ENCODE measurements around the gene PORCN. TPM values are rescaled to one million over a fixed set of nuclear protein-coding genes. Genes with fewer than 3 reads are reported as not detected.

Gene PORCN
- total and polyA plus RNA-seq, 8 donors: 2.9 to 8.5 (median 3.8) TPM

DNA sequence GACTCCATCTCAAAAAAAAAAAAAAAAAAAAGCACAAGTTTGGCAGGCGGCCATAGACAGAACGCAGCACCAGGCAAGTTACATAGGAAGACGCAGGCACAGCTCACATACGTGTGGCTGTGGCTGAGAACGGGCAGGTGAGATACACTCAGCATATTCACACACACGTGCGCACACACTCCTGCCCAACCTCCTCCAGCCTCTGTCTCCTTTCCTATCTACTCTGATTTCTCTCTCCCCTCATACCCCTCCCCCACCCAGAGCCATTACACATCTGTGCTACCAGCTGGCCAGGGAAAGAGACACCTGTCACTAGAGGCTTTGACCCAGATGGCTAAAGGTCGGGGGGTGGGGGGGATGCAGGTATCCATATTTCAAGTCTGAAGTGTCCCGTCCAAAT, 36.6 kb upstream of the PORCN start:
- no peaks in the 10 kb centered on the region for H3K36me3 ChIP-seq
- no peak for FAIRE-seq

DNA sequence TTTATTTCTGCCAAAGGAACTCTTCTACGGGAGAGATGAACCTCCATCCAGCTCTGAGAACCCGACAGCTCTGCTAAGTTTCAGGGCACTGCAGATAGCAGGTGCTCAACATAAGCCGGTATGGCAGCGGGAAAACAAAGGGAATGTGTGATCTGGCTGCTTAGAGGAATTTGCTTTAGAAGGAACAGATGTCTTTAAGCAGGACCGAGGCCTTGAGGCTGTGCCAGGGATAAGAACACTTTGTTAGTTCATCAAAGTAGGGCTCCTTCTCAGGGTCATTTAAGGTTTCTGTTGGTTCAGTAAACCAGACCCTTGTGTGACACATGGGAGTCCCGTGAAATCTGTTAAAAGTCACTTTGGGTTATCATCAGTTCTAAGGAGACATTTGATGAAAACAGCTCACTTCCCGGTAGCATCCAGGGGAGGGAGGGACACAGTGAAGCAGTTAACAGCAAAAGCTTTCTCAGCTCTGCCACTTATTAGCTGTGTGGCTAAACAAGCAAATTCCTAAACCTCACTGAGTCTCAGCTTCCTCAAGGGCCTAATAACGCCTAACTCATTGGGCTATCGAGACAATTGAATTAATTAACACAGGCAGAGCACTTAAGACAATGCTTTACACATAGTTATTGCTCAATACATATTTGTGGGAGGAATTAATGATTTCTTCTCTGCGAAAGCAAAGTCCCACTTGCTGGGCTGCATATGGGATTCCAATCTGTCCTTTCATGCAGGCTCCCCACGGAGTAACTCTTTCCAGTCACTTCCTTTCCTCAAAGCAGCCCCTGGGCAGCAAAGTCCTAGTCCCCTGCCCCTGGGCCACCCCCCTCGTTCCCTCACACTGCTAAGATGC, 35.7 kb upstream of the PORCN start:
- Histone ChIP-seq H3K36me3 (no peaks in the 10 kb centered on the region), H3K27ac (peak overlapping the region in 2 of 4 donors; percentile 33), H3K4me3 (no peak overlapping the region), H3K4me1 (no peaks in the 10 kb centered on the region), H3K9me3 (no peaks in the 10 kb centered on the region), H3K27me3 (no peaks in the 10 kb centered on the region)
- TF ChIP-seq, protein P1, sequence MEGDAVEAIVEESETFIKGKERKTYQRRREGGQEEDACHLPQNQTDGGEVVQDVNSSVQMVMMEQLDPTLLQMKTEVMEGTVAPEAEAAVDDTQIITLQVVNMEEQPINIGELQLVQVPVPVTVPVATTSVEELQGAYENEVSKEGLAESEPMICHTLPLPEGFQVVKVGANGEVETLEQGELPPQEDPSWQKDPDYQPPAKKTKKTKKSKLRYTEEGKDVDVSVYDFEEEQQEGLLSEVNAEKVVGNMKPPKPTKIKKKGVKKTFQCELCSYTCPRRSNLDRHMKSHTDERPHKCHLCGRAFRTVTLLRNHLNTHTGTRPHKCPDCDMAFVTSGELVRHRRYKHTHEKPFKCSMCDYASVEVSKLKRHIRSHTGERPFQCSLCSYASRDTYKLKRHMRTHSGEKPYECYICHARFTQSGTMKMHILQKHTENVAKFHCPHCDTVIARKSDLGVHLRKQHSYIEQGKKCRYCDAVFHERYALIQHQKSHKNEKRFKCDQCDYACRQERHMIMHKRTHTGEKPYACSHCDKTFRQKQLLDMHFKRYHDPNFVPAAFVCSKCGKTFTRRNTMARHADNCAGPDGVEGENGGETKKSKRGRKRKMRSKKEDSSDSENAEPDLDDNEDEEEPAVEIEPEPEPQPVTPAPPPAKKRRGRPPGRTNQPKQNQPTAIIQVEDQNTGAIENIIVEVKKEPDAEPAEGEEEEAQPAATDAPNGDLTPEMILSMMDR (IDR thresholded peaks at IDR 0.05): no peak
- ATAC-seq: peak in 2 of 4 donors; percentile 13 to 21
- peak in 1 of 6 donors; percentile 61 for DNase-seq
- no peak for FAIRE-seq
- intact Hi-C loops (cut with DNase I): no loop called here
- WGBS, 2 donors: 35 to 43% methylated on average over 12 of the region's 12 CpGs

More for the DNA sequence above, 36.6 kb upstream of the PORCN start:
- Histone ChIP-seq H3K4me1 (no peaks in the 10 kb centered on the region), H3K9me3 (no peaks in the 10 kb centered on the region), H3K27ac (peak overlapping the region in 1 of 4 donors; percentile 33), H3K27me3 (no peaks in the 10 kb centered on the region), H3K4me3 (no peak overlapping the region)
- DNase-seq (peak in 3 of 6 donors; percentile 57 to 68 (median 58)), ATAC-seq (peak in 3 of 4 donors; percentile 16 to 47 (median 44))
- intact Hi-C loops (cut with DNase I): no loop called here
- TF ChIP-seq, protein P1 (IDR thresholded peaks at IDR 0.05): no peak
- WGBS, 2 donors: 29 to 52% methylated on average over 9 of the region's 9 CpGs

GRCh38 chrX:48473704-48473990, 35.1 kb upstream of the PORCN start:
- TF ChIP-seq, protein P1 (IDR thresholded peaks at IDR 0.05): no peak
- intact Hi-C loops (cut with DNase I): no loop called here
- Histone ChIP-seq H3K4me1 (no peaks in the 10 kb centered on the region), H3K36me3 (no peaks in the 10 kb centered on the region), H3K9me3 (no peaks in the 10 kb centered on the region), H3K4me3 (no peak overlapping the region), H3K27ac (no peak overlapping the region), H3K27me3 (no peaks in the 10 kb centered on the region)
- ATAC-seq: no peak
- FAIRE-seq: no peak
- WGBS, 2 donors: 52 to 65% methylated on average over 9 of the region's 9 CpGs
- DNase-seq: no peak

GRCh38 chrX:48474127-48474526, 34.7 kb upstream of the PORCN start:
- 43 to 59% methylated on average over 10 of the region's 10 CpGs for WGBS, 2 donors
- H3K36me3 ChIP-seq: no peaks in the 10 kb centered on the region
- no peak overlapping the region for H3K27ac ChIP-seq
- no peaks in the 10 kb centered on the region for H3K27me3 ChIP-seq
- no peak for DNase-seq
- intact Hi-C loops (cut with DNase I): no loop called here
- H3K4me3 ChIP-seq: no peak overlapping the region
- H3K9me3 ChIP-seq: no peaks in the 10 kb centered on the region
- ATAC-seq: no peak
- TF ChIP-seq, protein P1 (IDR thresholded peaks at IDR 0.05): no peak
- FAIRE-seq: no peak
- H3K4me1 ChIP-seq: no peaks in the 10 kb centered on the region

DNA sequence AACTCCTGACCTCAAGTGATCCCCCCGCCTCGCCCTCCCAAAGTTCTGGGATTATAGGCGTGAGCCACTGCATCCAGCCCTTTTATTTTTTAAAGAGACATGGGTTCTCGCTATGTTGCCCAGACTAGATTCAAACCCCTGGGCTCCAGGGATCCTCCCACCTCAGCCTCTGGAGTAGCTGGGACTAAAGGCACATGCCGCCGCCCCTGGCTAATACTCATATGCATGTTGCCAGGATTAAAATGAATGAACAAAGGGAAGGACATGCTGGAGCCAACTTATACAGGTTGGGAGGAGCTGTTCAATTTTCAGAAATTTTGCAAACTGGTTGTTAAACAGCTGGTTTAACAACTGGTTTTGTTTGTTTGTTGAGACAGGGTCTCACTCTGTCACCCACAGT, 34.2 kb upstream of the PORCN start:
- WGBS, 2 donors: 53 to 73% methylated on average over 6 of the region's 6 CpGs
- no peak for DNase-seq
- intact Hi-C loops (cut with DNase I): no loop called here
- no peaks in the 10 kb centered on the region for H3K9me3 ChIP-seq
- no peaks in the 10 kb centered on the region for H3K4me1 ChIP-seq
- no peak overlapping the region for H3K27ac ChIP-seq
- H3K4me3 ChIP-seq: no peak overlapping the region
- H3K36me3 ChIP-seq: no peaks in the 10 kb centered on the region
- TF ChIP-seq, protein P1 (IDR thresholded peaks at IDR 0.05): no peak
- no peaks in the 10 kb centered on the region for H3K27me3 ChIP-seq
- FAIRE-seq: no peak
- no peak for ATAC-seq
